B cell (primary cell): ENCODE results near the gene OR2B2. TPM values are rescaled to one million over a fixed set of nuclear protein-coding genes. Genes with fewer than 3 reads are reported as not detected.
A peak's percentile ranks its signal among the peaks of the same experiment; 100 is the strongest.

Experiments
- ATAC-seq: fragments of 200-7000 bp; cut with Tn5 transposase; one replicate; pipeline ENCODE4 v1.10.0; 2021; ENCODE audit warnings: low read depth, mild to moderate bottlenecking, moderate number of reproducible peaks, moderate library complexity
- CTCF ChIA-PET: fragments of 350-600 bp; sonication (Branson Sonifier 250); formaldehyde crosslinking; loops from one replicate; lab custom pipeline; 2021; ENCODE audit warnings: antibody characterized with exemption, inconsistent platforms; lab: Charles Lee
- POLR2A ChIA-PET: fragments of 350-600 bp; sonication (Branson Sonifier 250); formaldehyde crosslinking; loops from one replicate; lab custom pipeline; 2021; ENCODE audit warnings: antibody characterized with exemption; lab: Charles Lee
- DNase-seq: peaks from one replicate; pipeline ENCODE4 v3.0.0; 2013
- H2AFZ ChIP-seq: 2 replicates; pipeline ENCODE4 v1.6.1; 2012; ENCODE audit warnings: mild to moderate bottlenecking, low read depth, low read length; ENCODE audit not compliant: insufficient read depth, poor library complexity, severe bottlenecking
- H3K27ac ChIP-seq, 2 donors: 1 replicate in 1 of 2; 2 replicates in 1 of 2; pipeline ENCODE4 v1.5.1; 2012 to 2013; ENCODE audit warnings: low read length in 2 of 2, mild to moderate bottlenecking in 2 of 2, moderate library complexity in 1 of 2
- H3K27me3 ChIP-seq, 4 experiments: fragments of 200-600 bp in 1 of 4; sonication (generic) in 1 of 4; replicated peaks in 1 of 4; 1 replicate in 2 of 4; 2 replicates in 2 of 4; pipeline versions ENCODE4 v1.6.1 to v1.7.0; 2013 to 2016; ENCODE audit warnings: low read length in 3 of 4, mild to moderate bottlenecking in 2 of 4, mixed read lengths in 1 of 4, moderate library complexity in 1 of 4; ENCODE audit not compliant: insufficient read depth in 4 of 4, control insufficient read depth in 3 of 4; ENCODE audit errors: control extremely low read depth in 1 of 4
- H3K36me3 ChIP-seq, 2 experiments: replicated peaks in 1 of 2; 1 replicate in 1 of 2; 2 replicates in 1 of 2; pipeline versions ENCODE4 v1.6.1 to v1.7.1; 2013; ENCODE audit warnings: low read length in 1 of 2; ENCODE audit not compliant: insufficient read depth in 2 of 2, control insufficient read depth in 1 of 2; ENCODE audit errors: control extremely low read depth in 1 of 2, extremely low read depth in 1 of 2
- H3K4me1 ChIP-seq, 2 donors: fragments of 200-600 bp in 1 of 2; sonication (generic) in 1 of 2; 1 replicate in 1 of 2; 2 replicates in 1 of 2; pipeline versions ENCODE4 v1.5.1 to v1.6.1; 2013 to 2017; ENCODE audit warnings: low read length in 2 of 2; ENCODE audit not compliant: control insufficient read depth in 2 of 2, insufficient read depth in 2 of 2
- H3K4me2 ChIP-seq: replicated peaks from 2 replicates; pipeline ENCODE3; 2012; ENCODE audit warnings: mild to moderate bottlenecking, low read depth, low read length; ENCODE audit not compliant: poor library complexity, severe bottlenecking
- H3K4me3 ChIP-seq, 5 experiments: fragments of 200-600 bp in 1 of 5; sonication (generic) in 1 of 5; 1 replicate in 3 of 5; 2 replicates in 2 of 5; pipeline versions ENCODE4 v1.5.1 to v1.7.0; 2011 to 2016; ENCODE audit warnings: low read length in 4 of 5, mild to moderate bottlenecking in 4 of 5, low read depth in 2 of 5, control low read depth in 1 of 5, moderate library complexity in 1 of 5; ENCODE audit not compliant: insufficient read depth in 1 of 5; ENCODE audit errors: control extremely low read depth in 1 of 5, extremely low read depth in 1 of 5
- H3K79me2 ChIP-seq: fragments of 200-600 bp; sonication (generic); one replicate; pipeline ENCODE4 v1.6.0; 2016; ENCODE audit warnings: low read length; ENCODE audit not compliant: control insufficient read depth, insufficient read depth
- H3K9ac ChIP-seq: fragments of 200-600 bp; sonication (generic); 2 replicates; pipeline ENCODE4 v1.6.1; 2017; ENCODE audit warnings: mild to moderate bottlenecking, low read length, moderate library complexity
- H3K9me3 ChIP-seq, 3 donors: one replicate each; pipeline versions ENCODE4 v1.6.1 to v1.7.1; 2013; ENCODE audit warnings: low read length in 2 of 3; ENCODE audit not compliant: control insufficient read depth in 2 of 3, insufficient read depth in 1 of 3; ENCODE audit errors: control extremely low read depth in 1 of 3
- H4K20me1 ChIP-seq: 2 replicates; pipeline ENCODE4 v1.6.0; 2012; ENCODE audit warnings: mild to moderate bottlenecking, low read length; ENCODE audit not compliant: insufficient read depth, control insufficient read depth, poor library complexity, severe bottlenecking
- H3K27ac Mint-ChIP-seq: one replicate; pipeline ENCODE4 v1.8.0; 2021; ENCODE audit warnings: mixed read lengths
- H3K27me3 Mint-ChIP-seq: one replicate; pipeline ENCODE4 v1.8.0; 2021; ENCODE audit warnings: mixed read lengths
- H3K4me1 Mint-ChIP-seq: one replicate; pipeline ENCODE4 v1.8.0; 2021; ENCODE audit warnings: mixed read lengths
- H3K4me3 Mint-ChIP-seq: one replicate; pipeline ENCODE4 v1.8.0; 2021; ENCODE audit warnings: mixed read lengths
- H3K9me3 Mint-ChIP-seq: one replicate; pipeline ENCODE4 v1.8.0; 2022; ENCODE audit warnings: mixed read lengths; ENCODE audit not compliant: insufficient read depth
- EZH2 ChIP-seq: IDR thresholded peaks from 2 replicates; pipeline ENCODE4 v1.6.1; 2012; ENCODE audit warnings: borderline replicate concordance, low read depth, mild to moderate bottlenecking, moderate library complexity, low read length; ENCODE audit not compliant: insufficient read depth, poor library complexity, severe bottlenecking
- WGBS: methylation state at CpG from one replicate; pipeline ENCODE4 v1.1.5; 2013; ENCODE audit warnings: missing lambda C conversion rate; ENCODE audit not compliant: insufficient coverage; 5-methylcytosine and 5-hydroxymethylcytosine counted together
- intact Hi-C: fragments of 100-400 bp; cut with micrococcal nuclease; formaldehyde crosslinking; loops from one replicate; pipeline ENCODE4 v1.10.0; 2022
- polyA plus RNA-seq: library from polyadenylated mRNA; depleted of rRNA; stranded (reverse); fragments of >200 nt; gene quantifications from 2 replicates; pipeline ENCODE4 v1.2.3, GENCODE V29; 2012
- total RNA-seq, 2 donors: library from RNA; stranded (reverse); fragments of 120-200 nt in 1 of 2; gene quantifications; 1 replicate in 1 of 2; 2 replicates in 1 of 2; pipeline versions ENCODE4 v1.2.3 to v1.2.4, GENCODE V29; 2013 to 2022
- TF ChIP-seq, protein P1 (sequence below): fragments of 200-600 bp; IDR thresholded peaks from one replicate; pipeline ENCODE4 v1.8.0; 2022; ENCODE audit warnings: antibody characterized with exemption, mild to moderate bottlenecking

Gene OR2B2
- total and polyA plus RNA-seq, 2 donors (not counting 1 experiment from before 2014, with no cell fraction given), result not detected

DNA sequence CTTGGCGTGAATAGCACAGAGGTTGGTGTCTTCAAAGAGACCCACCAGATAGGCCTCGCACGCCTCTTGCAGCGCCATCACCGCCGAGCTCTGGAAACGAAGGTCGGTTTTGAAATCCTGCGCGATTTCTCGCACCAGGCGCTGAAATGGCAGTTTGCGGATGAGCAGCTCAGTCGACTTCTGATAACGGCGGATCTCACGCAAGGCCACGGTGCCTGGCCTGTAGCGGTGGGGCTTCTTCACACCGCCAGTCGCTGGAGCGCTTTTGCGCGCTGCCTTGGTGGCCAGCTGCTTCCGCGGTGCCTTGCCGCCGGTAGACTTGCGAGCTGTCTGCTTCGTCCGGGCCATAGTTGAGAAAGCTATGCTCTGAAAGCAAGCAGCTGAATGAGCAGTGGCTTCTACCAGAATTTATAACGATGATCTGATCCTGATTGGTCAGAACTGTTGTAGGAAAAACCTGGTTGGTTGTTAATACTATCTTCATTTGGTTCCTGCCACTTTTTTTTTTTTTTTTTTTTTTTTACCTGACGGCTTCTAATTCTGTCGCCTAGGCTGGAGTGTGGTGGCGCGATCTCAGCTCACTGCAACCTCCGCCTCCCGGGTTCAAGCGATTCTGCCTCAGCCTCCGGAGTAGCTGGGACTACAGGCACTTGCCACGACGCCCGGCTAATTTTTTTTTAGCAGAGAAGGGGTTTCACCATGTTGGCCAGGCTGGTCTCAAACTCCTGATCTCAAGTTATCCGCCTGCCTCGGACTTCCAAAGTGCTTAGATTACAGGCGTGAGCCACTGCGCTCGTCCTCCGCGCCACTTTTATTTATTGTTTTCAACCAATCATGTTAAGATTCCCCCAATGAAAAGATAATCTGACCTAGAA lies 21.5 kb downstream of the OR2B2 start:
- H3K79me2 ChIP-seq, result no peaks in the 10 kb centered on the region
- WGBS, result 2% methylated on average over 45 of the region's 50 CpGs
- H2AFZ ChIP-seq, result peak overlapping the region; percentile 63
- Mint-ChIP-seq H3K4me1 (peaks cover 36% of the 10 kb centered on the region), H3K27me3 (no peaks in the 10 kb centered on the region), H3K27ac (peak overlapping the region; percentile 83), H3K9me3 (no peaks in the 10 kb centered on the region), H3K4me3 (peak overlapping the region; percentile 84)
- peak; percentile 91 for DNase-seq
- peaks cover 18 to 38% of the 10 kb centered on the region in 2 donors for H3K4me1 ChIP-seq
- ChIA-PET POLR2A (interaction anchor here (0.6 to 3.6 kb wide), 18 partner anchors 9 to 1658 kb away, joined by 3 to 65 read pairs (median 5); a partner anchor contains a TSS), CTCF (interaction anchor here (0.7 to 2.0 kb wide), 14 partner anchors 18 to 1656 kb away, joined by 3 to 31 read pairs (median 4); a partner anchor contains a TSS)
- peak; percentile 42 for ATAC-seq
- H4K20me1 ChIP-seq, result no peaks in the 10 kb centered on the region
- peak overlapping the region; percentile 39 to 50 for H3K27ac ChIP-seq
- peaks cover 0 to 35% (median 3%) of the 10 kb centered on the region in 3 donors for H3K9me3 ChIP-seq
- peak overlapping the region; percentile 38 to 52 (median 46) for H3K4me3 ChIP-seq
- no peaks in the 10 kb centered on the region for H3K27me3 ChIP-seq
- no peaks in the 10 kb centered on the region for H3K36me3 ChIP-seq
- H3K4me2 ChIP-seq, result peak overlapping the region; percentile 76
- H3K9ac ChIP-seq, result peak overlapping the region; percentile 52
- intact Hi-C loops, result loop anchor here (1.0 to 10.0 kb wide), 7 partner anchors 17 to 1858 kb away; partner anchors contain the start of genes ABT1, POM121L2 and ZNF391
- TF ChIP-seq, protein P1, sequence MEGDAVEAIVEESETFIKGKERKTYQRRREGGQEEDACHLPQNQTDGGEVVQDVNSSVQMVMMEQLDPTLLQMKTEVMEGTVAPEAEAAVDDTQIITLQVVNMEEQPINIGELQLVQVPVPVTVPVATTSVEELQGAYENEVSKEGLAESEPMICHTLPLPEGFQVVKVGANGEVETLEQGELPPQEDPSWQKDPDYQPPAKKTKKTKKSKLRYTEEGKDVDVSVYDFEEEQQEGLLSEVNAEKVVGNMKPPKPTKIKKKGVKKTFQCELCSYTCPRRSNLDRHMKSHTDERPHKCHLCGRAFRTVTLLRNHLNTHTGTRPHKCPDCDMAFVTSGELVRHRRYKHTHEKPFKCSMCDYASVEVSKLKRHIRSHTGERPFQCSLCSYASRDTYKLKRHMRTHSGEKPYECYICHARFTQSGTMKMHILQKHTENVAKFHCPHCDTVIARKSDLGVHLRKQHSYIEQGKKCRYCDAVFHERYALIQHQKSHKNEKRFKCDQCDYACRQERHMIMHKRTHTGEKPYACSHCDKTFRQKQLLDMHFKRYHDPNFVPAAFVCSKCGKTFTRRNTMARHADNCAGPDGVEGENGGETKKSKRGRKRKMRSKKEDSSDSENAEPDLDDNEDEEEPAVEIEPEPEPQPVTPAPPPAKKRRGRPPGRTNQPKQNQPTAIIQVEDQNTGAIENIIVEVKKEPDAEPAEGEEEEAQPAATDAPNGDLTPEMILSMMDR, result no peak
- TF ChIP-seq EZH2, result no peak
